ENCODE results near the gene MPPE1. TPM values are rescaled to one million over a fixed set of nuclear protein-coding genes. Genes with fewer than 3 reads are reported as not detected.

MPPE1 gene
- total and polyA plus RNA-seq, 9 of the 15 experiments (the other 6 are each of a cell fraction or from before 2014, with no cell fraction given): 10.7 to 19.5 (median 13.3) TPM

DNA sequence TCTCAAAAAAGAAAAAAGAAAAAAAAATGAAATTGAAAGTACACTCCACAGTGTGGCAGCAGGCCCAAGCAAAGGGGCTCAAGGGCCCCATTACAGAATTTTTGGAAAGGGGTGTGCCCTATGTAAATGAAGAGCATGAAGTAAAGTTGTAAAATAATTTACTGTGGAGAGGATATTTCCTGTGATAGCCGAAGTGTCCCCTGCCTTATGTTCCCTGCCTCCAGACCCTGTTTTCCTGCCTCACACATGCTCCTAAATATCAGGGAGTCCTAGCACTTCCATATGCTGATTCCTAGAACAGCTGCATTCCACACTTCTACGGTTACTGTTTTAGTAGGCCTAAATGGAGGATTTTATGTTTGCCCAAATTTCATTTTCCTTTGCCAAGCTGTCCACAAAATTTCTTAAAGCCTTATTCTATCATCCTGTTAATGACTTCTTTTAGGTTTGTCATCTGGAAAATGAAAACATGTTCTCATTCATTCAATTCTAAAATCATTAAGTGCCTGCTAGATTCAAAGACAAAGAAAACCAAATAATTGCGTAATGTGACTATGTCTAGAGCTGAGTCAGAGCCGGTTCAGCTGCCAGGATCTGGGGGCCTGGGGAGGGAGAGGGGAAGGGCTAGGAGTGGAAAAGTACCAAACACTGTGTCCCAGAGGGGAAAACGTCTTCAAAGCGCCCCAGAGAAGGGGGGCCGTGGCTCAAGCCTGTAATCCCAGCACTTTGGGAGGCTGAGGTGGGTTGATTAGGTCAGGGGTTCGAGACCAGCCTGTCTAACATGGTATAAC is 47.3 kb upstream of the MPPE1 start (continued):
- TF ChIP-seq, protein P1, sequence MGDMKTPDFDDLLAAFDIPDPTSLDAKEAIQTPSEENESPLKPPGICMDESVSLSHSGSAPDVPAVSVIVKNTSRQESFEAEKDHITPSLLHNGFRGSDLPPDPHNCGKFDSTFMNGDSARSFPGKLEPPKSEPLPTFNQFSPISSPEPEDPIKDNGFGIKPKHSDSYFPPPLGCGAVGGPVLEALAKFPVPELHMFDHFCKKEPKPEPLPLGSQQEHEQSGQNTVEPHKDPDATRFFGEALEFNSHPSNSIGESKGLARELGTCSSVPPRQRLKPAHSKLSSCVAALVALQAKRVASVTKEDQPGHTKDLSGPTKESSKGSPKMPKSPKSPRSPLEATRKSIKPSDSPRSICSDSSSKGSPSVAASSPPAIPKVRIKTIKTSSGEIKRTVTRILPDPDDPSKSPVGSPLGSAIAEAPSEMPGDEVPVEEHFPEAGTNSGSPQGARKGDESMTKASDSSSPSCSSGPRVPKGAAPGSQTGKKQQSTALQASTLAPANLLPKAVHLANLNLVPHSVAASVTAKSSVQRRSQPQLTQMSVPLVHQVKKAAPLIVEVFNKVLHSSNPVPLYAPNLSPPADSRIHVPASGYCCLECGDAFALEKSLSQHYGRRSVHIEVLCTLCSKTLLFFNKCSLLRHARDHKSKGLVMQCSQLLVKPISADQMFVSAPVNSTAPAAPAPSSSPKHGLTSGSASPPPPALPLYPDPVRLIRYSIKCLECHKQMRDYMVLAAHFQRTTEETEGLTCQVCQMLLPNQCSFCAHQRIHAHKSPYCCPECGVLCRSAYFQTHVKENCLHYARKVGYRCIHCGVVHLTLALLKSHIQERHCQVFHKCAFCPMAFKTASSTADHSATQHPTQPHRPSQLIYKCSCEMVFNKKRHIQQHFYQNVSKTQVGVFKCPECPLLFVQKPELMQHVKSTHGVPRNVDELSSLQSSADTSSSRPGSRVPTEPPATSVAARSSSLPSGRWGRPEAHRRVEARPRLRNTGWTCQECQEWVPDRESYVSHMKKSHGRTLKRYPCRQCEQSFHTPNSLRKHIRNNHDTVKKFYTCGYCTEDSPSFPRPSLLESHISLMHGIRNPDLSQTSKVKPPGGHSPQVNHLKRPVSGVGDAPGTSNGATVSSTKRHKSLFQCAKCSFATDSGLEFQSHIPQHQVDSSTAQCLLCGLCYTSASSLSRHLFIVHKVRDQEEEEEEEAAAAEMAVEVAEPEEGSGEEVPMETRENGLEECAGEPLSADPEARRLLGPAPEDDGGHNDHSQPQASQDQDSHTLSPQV (IDR thresholded peaks at IDR 0.05): 0 out of 2 replicates have a peak, but pooled peaks have one; percentile 40
- TF ChIP-seq NFE2 (IDR thresholded peaks at IDR 0.05; ENCODE audit: low read depth) (peak; percentile 34), ZNF12 (CRISPR knock-in tag; IDR thresholded peaks at IDR 0.05) (peak; percentile 96), ATF7 (IDR thresholded peaks at IDR 0.05) (peak; percentile 38; the same call in 1 of the 2 replicates), CBX2 (IDR thresholded peaks at IDR 0.05; ENCODE audit: insufficient read depth, low read length, poor library complexity, severe bottlenecking) (no peak), ELF1 (tag; IDR thresholded peaks at IDR 0.05) (no peak), CEBPB (tag; IDR thresholded peaks at IDR 0.05) (peak; percentile 96), MAZ (CRISPR knock-in tag; conservative IDR thresholded peaks at IDR 0.05 in 1 of 2, IDR thresholded peaks at IDR 0.05 in 1 of 2) (peak in 1 of 2 experiments; percentile 39; a peak in 1 of 4 replicates), ZNF707 (CRISPR knock-in tag; conservative IDR thresholded peaks at IDR 0.05) (no peak)
- TF ChIP-seq, protein P2, sequence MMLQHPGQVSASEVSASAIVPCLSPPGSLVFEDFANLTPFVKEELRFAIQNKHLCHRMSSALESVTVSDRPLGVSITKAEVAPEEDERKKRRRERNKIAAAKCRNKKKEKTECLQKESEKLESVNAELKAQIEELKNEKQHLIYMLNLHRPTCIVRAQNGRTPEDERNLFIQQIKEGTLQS (IDR thresholded peaks at IDR 0.05): peak; percentile 83
- TF ChIP-seq, protein P2 (CRISPR knock-in tag; conservative IDR thresholded peaks at IDR 0.05): no peak
- TF ChIP-seq, protein P3, sequence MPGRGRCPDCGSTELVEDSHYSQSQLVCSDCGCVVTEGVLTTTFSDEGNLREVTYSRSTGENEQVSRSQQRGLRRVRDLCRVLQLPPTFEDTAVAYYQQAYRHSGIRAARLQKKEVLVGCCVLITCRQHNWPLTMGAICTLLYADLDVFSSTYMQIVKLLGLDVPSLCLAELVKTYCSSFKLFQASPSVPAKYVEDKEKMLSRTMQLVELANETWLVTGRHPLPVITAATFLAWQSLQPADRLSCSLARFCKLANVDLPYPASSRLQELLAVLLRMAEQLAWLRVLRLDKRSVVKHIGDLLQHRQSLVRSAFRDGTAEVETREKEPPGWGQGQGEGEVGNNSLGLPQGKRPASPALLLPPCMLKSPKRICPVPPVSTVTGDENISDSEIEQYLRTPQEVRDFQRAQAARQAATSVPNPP (IDR thresholded peaks at IDR 0.05; ENCODE audit: borderline replicate concordance, insufficient read depth, insufficient read length): no peak
- TF ChIP-seq, protein P4, sequence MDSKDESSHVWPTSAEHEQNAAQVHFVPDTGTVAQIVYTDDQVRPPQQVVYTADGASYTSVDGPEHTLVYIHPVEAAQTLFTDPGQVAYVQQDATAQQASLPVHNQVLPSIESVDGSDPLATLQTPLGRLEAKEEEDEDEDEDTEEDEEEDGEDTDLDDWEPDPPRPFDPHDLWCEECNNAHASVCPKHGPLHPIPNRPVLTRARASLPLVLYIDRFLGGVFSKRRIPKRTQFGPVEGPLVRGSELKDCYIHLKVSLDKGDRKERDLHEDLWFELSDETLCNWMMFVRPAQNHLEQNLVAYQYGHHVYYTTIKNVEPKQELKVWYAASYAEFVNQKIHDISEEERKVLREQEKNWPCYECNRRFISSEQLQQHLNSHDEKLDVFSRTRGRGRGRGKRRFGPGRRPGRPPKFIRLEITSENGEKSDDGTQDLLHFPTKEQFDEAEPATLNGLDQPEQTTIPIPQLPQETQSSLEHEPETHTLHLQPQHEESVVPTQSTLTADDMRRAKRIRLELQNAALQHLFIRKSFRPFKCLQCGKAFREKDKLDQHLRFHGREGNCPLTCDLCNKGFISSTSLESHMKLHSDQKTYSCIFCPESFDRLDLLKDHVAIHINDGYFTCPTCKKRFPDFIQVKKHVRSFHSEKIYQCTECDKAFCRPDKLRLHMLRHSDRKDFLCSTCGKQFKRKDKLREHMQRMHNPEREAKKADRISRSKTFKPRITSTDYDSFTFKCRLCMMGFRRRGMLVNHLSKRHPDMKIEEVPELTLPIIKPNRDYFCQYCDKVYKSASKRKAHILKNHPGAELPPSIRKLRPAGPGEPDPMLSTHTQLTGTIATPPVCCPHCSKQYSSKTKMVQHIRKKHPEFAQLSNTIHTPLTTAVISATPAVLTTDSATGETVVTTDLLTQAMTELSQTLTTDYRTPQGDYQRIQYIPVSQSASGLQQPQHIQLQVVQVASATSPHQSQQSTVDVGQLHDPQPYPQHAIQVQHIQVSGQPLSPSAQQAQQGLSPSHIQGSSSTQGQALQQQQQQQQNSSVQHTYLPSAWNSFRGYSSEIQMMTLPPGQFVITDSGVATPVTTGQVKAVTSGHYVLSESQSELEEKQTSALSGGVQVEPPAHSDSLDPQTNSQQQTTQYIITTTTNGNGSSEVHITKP (IDR thresholded peaks at IDR 0.05; ENCODE audit: partially characterized antibody): peak; percentile 64
